A673 (cell line): ENCODE measurements around the gene TGM2. TPM values are rescaled to one million over a fixed set of nuclear protein-coding genes. Genes with fewer than 3 reads are reported as not detected.

Experiments used
- BruUV-seq: library from RNA; stranded (reverse); fragments of 400-500 nt; replicated peaks from 2 replicates; lab custom pipeline; 2021; lab: Mats Ljungman, UMichigan
- CTCF ChIA-PET: fragments of 300-600 bp; sonication (Branson Sonifier 250); formaldehyde crosslinking; loops from one replicate; lab custom pipeline; 2022; ENCODE audit warnings: antibody characterized with exemption; lab: Charles Lee
- POLR2A ChIA-PET: fragments of 300-600 bp; sonication (Branson Sonifier 250); formaldehyde crosslinking; loops from one replicate; lab custom pipeline; 2022; ENCODE audit warnings: antibody characterized with exemption; ENCODE audit not compliant: low non-redundant PET; lab: Charles Lee
- DNase-seq: peaks from one replicate; pipeline ENCODE4 v3.0.0-alpha.2; 2015; ENCODE audit warnings: low spot score
- H3K27ac ChIP-seq: fragments of 200-600 bp; sonication (generic); 2 replicates; pipeline ENCODE4 v1.5.1; 2016; ENCODE audit warnings: mixed run types, low read depth, mild to moderate bottlenecking, mixed read lengths, antibody characterized with exemption, low read length; ENCODE audit not compliant: poor library complexity, severe bottlenecking
- H3K27me3 ChIP-seq: fragments of 200-600 bp; sonication (generic); replicated peaks from 2 replicates; pipeline ENCODE4 v1.6.1; 2017; ENCODE audit warnings: mixed run types, low read depth, mild to moderate bottlenecking, mixed read lengths, antibody characterized with exemption, low read length; ENCODE audit not compliant: insufficient read depth, poor library complexity
- H3K36me3 ChIP-seq: fragments of 200-600 bp; sonication (generic); 2 replicates; pipeline ENCODE4 v1.6.1; 2016; ENCODE audit warnings: mixed run types, mild to moderate bottlenecking, mixed read lengths, antibody characterized with exemption, low read length; ENCODE audit not compliant: insufficient read depth, poor library complexity, severe bottlenecking
- H3K4me1 ChIP-seq: fragments of 200-600 bp; sonication (generic); 2 replicates; pipeline ENCODE4 v1.6.1; 2017; ENCODE audit warnings: mixed run types, mild to moderate bottlenecking, mixed read lengths, antibody characterized with exemption, low read length; ENCODE audit not compliant: insufficient read depth, poor library complexity, severe bottlenecking
- H3K4me3 ChIP-seq: fragments of 200-600 bp; sonication (generic); 2 replicates; pipeline ENCODE4 v1.5.1; 2016; ENCODE audit warnings: low read depth, mixed run types, mild to moderate bottlenecking, mixed read lengths, low read length; ENCODE audit not compliant: poor library complexity, severe bottlenecking
- H3K9me3 ChIP-seq: fragments of 200-600 bp; sonication (generic); 2 replicates; pipeline ENCODE4 v1.6.1; 2016; ENCODE audit warnings: mixed run types, low read depth, mild to moderate bottlenecking, mixed read lengths, antibody characterized with exemption, low read length; ENCODE audit not compliant: poor library complexity, severe bottlenecking
- CTCF ChIP-seq: fragments of 300-800, 200-600 bp; sonication (generic); conservative IDR thresholded peaks from 2 replicates; pipeline ENCODE4 v1.5.1; 2017; ENCODE audit warnings: low read depth, mild to moderate bottlenecking, antibody characterized with exemption, low read length, moderate library complexity, mixed read lengths
- EZH2 ChIP-seq: fragments of 200-600 bp; sonication (generic); IDR thresholded peaks from 2 replicates; pipeline ENCODE4 v1.6.1; 2017; ENCODE audit warnings: borderline replicate concordance, low read depth, mild to moderate bottlenecking, mixed read lengths, antibody characterized with exemption, low read length; ENCODE audit not compliant: poor library complexity, severe bottlenecking
- intact Hi-C: fragments of 100-400 bp; cut with micrococcal nuclease; formaldehyde crosslinking; loops from one replicate; pipeline ENCODE4 v1.10.0; 2022; ENCODE audit not compliant: unreplicated experiment
- total RNA-seq: library from RNA; stranded (reverse); gene quantifications from 2 replicates; pipeline ENCODE4 v1.2.3, GENCODE V29; 2021

TGM2 gene
- total RNA-seq, 1 experiment from 2014 or later: 0.43 TPM

DNA sequence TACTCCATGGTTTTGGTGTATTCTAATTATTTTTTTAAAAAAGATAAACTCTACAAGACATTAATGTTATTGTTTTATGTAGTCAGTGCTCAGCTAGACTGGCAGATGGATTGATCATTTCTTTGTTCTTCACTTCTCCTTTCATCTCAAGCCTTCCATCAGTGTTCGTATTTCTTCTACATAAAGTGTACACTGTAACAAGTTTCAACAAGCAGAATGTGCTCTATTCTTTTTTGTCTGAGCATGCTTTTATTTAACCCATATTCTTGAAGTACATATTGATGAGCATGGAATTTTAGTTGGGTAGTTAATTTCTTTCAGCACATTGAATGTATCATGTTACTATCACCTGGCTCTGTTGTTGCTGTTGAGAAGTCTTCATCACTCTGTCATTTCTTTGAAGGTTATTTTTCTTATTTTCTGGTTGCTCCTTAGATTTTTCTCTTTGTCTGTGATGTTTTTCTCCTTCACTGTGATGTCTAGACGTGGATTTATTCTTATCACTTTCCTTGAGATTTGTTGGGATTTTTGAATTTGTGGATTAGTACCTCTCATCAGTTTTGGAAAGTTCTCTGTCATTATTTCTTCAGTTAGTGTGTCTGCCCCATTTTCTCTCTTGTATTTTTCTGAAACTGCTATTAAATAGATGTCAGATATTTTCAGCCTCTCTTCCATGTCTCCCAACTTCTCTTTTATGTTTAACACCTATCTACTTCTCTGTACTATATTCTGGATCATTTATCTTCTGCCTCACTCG lies 48.5 kb downstream of the TGM2 start:
- intact Hi-C loops: no loop called here
- ChIA-PET POLR2A (no interaction called here), CTCF (no interaction called here)
- no TSS peak for BruUV-seq
- TF ChIP-seq CTCF: no peak
- no peak for TF ChIP-seq EZH2
- Histone ChIP-seq H3K9me3 (no peaks in the 10 kb centered on the region), H3K4me1 (no peaks in the 10 kb centered on the region), H3K27me3 (no peaks in the 10 kb centered on the region), H3K36me3 (no peaks in the 10 kb centered on the region), H3K4me3 (no peak overlapping the region), H3K27ac (no peak overlapping the region)
- DNase-seq: no peak

DNA sequence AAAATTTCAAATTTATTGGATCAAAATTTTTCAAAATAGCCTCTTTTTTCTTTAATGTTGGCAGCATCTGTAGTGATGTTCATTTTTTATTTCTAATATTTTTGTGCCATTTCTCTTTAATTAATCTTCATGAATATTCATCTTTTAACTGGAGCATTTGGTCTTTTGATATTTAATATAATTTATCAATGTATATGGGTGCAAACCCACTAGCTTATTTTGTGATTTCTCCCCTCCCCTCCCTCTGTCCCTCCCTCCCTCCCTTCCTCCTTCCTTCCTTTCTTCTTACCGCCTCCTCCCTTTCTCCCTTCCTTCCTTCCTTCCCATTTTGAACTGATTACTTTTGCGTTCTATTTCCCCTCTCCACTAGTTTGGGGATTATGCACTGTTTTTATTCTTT lies 49.2 kb downstream of the TGM2 start:
- ChIA-PET POLR2A (no interaction called here), CTCF (interaction anchor here (1.3 kb wide), 1 partner anchor 43 kb away, joined by 3 read pairs; no protein-coding TSS in a partner anchor)
- TF ChIP-seq CTCF (no peak), EZH2 (no peak)

DNA sequence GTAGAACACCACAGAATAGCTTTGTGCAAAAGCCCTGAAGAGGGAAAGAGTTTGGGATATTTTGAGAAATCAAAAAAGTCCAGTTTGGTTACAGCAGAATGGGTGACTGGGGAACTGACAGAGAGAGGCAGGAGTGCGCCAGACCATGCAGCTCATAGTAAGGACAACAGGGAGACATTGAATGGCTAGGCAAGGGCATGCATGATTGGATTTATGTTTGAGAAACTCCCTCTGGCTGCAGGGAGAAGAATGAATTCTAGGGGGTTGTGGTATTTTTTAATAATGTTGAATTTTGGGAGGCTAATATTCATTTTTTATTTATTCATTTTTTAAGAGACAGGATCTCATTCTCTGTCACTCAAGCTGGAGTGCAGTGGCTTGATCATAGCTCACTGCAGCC lies 49.9 kb downstream of the TGM2 start:
- Histone ChIP-seq H3K4me3 (no peak overlapping the region), H3K36me3 (no peaks in the 10 kb centered on the region), H3K9me3 (no peaks in the 10 kb centered on the region), H3K27me3 (no peaks in the 10 kb centered on the region), H3K27ac (no peak overlapping the region), H3K4me1 (no peaks in the 10 kb centered on the region)
- ChIA-PET CTCF (interaction anchor here (1.3 kb wide), 1 partner anchor 42 kb away, joined by 3 read pairs; no protein-coding TSS in a partner anchor), POLR2A (no interaction called here)
- no peak for DNase-seq
- BruUV-seq: no TSS peak
- intact Hi-C loops: no loop called here
- peak; percentile 30; the same call in 1 of the 2 replicates for TF ChIP-seq CTCF
- TF ChIP-seq EZH2: no peak

More for the DNA sequence above, 49.2 kb downstream of the TGM2 start:
- H3K4me1 ChIP-seq: no peaks in the 10 kb centered on the region
- no peak for DNase-seq
- no peak overlapping the region for H3K4me3 ChIP-seq
- H3K36me3 ChIP-seq: no peaks in the 10 kb centered on the region
- H3K9me3 ChIP-seq: no peaks in the 10 kb centered on the region
- BruUV-seq: no TSS peak
- intact Hi-C loops: no loop called here
- H3K27me3 ChIP-seq: no peaks in the 10 kb centered on the region
- H3K27ac ChIP-seq: no peak overlapping the region
